GM11168 (cell line): Measurements from ENCODE around the gene COG5.
"Not testable (repeated sequence)": the region's sequence is repeated elsewhere in the genome, so short reads cannot be mapped to it uniquely, and the experiment has no call there.

ENCODE experiments used
- in situ Hi-C: fragments of 300-500 bp; cut with MboI; formaldehyde crosslinking; loops from one replicate; pipeline ENCODE4 v1.12.0; 2022; ENCODE audit warnings: low sequenced_read_pairs; ENCODE audit not compliant: unreplicated experiment

Gene COG5

GRCh38 chr7:107580716-107581383 lies 17.1 kb upstream of the COG5 start:
- in situ Hi-C loops = no loop called here

DNA sequence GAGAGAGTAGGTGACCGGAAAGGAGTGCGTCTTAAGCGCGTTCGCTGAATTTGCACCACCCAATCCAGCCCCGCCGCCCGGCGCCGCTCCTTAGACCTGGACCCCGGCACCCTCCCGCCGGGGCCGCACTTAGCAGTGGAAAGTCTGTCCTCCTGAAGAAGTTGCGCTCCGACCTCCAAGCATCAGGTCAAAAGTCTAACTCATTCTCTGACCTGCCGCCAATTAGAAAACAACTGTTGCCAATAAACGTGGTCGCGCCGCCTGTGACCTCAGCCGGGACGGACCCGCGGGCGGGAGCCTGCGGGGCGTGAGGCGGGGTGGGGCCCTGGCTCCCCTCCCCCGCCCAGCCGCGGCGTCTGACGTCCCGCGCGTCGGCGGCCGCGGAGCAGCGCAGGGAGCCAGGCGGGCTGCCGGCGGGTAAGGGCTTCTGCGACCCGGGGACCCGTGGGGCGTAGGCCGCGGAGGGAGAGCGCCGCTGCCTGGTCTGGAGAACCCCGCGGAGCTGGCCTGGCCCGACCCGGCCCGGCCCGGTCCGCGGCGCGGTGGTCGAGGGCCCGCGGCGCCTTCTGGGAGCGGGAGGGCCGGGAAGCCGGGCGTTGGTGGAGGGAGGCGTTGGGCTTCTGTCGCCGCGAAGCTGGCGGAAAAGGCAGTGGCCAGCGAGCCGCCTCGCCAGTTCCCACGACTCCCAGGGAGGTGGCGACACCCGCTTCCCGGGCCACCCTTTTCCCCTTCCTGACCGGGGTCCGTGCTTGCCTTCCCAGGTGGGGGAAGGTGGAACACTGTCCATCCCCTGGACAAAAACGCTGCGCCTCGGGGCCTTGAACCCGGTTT lies 16.4 kb upstream of the COG5 start, which contains the start of gene BCAP29:
BCAP29 (plus strand) TSS at position 362 of the 831 bp plus-strand sequence. CDS start 527 bp downstream, outside the sequence.
- in situ Hi-C loops = no loop called here

- in situ Hi-C loops = no loop called here
Measured at GRCh38 chr7:107579554-107579884, 15.8 kb upstream of the COG5 start.

GRCh38 chr7:107573537-107573936 lies 9.8 kb upstream of the COG5 start:
- in situ Hi-C loops = no loop called here

- in situ Hi-C loops = no loop called here
Measured at GRCh38 chr7:107570298-107570697, 6.6 kb upstream of the COG5 start.

GRCh38 chr7:107564553-107565298 lies 1.0 kb upstream of the COG5 start:
- in situ Hi-C loops = loop anchor here (5.0 kb wide), 1 partner anchor 163 kb away; no protein-coding TSS in a partner anchor

DNA sequence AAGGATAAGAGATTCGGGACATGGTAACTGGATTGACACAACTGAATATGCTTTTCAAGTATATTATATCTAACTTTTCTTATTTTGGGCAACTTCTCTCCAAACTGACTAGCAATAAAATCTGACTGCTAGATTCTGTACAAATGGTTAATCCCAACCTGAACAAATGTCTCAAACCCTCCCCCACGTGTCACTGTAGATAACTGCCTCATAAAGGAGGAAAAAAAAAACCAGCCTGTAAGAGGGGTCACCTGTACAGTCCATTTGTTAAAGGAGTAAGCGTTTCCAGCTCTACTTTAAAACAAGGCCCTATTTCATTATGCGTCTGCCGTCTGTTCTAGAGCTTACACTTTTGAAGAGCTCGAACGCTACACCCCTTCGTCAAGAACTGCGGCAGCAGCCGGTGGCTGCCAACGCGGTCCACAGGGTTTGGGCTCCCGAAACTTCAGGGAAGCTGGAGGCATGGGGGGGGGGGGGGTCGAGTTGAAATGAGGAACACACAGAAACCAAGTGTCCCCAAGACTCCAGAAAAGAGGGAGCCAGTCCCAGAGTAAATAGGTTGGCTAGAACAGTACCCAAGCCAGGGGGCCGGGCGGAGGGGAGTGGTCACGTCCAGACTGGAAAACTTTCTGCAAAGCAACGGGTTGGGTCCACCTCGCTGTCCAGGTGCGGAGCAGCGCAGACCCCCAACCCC lies 492 bp downstream of the COG5 start:
- in situ Hi-C loops = no loop called here

DNA sequence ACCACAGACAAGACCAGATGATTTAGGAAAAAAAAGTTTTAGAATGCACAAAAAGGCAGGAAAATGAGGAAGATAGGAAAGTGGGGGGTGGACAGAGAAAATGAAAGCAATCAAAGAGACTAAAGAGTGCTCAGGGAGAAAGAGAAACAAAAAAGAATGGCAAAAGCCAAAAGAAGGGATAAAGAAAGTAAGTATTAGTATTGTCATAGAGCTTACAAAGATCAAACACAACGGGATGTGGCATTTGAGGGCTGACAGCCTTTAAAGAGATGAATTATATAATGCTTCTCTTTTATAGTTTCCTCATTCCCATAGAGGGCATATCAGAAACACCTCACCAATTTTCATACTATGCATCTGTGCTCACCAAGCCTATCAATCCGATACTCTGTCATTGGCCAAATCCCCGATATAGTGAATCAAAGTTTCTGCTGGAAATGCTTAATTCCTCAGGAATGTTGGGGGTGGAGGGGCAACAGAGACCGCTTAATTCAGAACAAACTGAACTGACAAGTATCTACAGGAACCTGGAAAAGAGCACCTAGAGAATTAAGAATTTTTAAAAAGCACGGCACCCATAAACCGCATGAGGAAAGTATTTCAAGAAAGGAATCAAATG lies 2.7 kb downstream of the COG5 start:
- in situ Hi-C loops = no loop called here

GRCh38 chr7:107559864-107560263 lies 3.9 kb downstream of the COG5 start:
- in situ Hi-C loops = no loop called here

GRCh38 chr7:107555893-107556292 lies 7.8 kb downstream of the COG5 start:
- in situ Hi-C loops = no loop called here

DNA sequence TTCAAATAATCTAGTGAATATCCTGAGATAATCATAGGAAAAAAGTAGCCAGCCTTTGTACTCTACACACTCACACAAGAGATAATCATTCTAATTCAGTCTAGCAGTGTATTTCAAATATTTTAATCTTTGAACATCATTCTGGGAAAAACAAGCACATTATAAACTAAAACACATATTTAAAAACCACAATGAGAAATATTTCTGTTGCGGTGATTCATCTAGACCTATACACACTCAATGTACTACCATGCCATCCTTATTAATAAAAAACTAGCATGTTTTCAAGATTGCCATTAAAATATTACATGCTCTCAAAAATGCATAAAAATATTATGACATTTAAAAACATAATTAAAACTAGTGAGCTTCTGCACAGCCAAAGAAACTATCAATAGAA lies 11.8 kb downstream of the COG5 start:
- in situ Hi-C loops = no loop called here

DNA sequence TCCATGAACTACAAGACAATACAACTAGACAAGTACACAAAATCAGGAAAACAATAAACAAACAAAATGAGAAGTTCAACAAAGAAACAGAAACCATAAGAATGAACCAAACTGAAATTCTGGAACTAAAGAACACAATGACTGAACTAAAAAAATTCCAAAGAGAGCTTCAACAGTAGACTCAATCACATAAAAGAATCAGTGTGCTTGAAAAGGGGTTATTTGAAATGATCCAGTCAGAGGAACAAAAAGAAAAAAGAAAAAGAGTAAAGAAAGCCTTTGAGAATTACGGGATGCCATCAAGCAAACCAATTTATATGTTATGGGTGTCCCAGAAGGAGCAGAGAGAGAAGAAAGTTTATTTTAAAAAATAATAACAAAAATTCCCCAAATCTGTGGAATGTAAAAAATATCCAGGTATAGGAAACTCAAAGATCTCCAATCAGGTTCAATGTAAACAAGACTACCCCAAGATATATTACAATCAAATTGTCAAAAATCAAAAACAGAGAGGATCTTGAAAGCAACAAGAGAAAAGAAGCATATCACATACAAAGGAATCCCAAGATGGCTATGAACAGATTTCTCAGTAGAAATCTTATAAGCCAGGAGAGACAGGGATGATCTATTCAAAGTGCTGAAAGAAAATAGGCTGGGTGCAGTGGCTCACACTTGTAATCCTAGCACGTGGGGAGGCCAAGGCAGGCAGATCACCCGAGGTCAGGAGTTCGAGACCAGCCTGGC lies 18.7 kb downstream of the COG5 start:
- in situ Hi-C loops = no loop called here

DNA sequence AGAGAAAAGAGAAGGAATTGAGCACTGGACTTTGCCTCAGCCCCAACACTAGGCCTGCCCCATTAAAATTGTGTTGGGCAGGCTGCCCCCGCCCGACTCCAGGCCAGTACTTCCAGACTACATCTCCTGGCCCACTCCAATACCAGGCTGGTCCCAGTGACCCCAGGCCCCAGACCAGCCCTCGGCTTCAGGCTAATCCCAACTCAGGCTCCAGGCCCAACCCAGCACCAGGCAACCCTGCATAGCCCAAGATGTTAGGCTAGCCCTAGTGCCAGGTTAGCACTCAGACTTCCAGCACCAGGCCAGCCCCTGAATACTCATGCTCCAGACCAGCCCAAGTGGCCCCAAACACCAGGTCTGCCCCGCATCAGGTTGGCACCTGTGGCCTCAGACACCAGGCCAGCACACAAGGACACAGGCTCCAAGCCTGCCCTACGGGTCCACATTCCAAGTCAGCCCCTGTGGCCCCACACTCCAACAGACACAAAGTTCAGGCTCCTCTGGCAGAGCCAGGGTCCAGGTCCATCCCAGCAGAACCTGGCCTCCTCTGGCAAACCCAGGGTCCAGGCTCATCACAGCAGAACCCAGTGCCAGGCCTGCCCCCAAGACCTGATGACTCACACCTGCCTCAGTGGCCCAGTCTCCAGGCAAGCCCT lies 20.3 kb downstream of the COG5 start:
- in situ Hi-C loops = no loop called here

DNA sequence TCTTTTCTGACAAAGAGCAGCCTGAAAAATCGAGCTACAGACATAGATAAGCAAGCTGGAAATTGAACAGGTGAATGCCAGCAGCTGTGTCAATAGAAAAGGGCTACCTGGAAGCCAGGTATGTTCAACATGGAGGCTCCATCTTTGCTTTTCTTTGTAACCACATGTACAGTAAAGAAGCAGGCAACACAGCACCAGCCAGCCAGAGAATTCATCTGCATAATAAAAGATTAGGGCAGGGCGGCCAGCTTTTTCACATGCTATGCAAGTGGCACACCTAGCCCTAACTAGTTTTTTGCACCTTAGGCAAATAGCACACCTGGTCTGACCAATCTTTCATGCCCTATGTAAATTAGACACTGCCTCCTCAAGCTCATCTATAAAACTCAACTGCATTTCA lies 25.7 kb downstream of the COG5 start:
- in situ Hi-C loops = no loop called here

- in situ Hi-C loops = not testable (repeated sequence)
Measured at GRCh38 chr7:107537228-107537627, 26.5 kb downstream of the COG5 start.

DNA sequence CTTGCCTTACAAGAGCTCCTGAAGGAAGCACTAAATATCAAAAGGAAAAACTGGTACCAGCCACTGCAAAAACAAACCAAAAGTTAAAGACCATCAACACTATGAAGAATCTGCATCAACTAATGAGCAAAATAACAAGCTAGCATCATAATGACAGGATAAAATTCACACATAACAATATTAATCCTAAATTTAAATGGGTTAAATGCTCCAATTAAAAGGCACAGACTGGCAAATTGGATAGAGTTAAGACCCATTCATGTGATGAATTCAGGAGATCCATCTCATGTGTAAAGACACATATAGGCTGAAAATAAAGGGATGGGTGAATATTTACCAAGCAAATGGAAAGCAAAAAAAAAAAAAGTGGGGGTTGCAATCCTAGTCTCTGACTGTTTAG lies 29.6 kb downstream of the COG5 start:
- in situ Hi-C loops = no loop called here

GRCh38 chr7:107530751-107531150 lies 33.0 kb downstream of the COG5 start:
- in situ Hi-C loops = no loop called here

DNA sequence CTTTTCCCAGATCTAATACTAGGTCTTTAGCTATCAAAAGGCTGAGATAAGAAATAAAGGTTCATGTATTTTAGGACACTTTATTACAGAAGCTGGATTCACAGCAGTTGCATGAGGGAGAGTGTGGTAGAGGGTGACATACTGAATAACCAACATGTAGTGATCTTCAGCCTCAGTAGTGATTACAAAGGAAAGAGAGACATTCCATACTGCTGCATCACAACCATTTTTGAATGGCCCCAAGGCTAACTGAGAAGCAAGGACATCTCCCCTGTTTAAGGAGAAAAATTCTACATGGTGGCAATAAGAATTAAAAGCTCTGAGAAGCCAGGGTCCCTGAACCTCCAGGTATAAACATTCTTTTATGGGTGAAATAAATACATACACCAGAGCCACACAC lies 35.3 kb downstream of the COG5 start:
- in situ Hi-C loops = no loop called here

DNA sequence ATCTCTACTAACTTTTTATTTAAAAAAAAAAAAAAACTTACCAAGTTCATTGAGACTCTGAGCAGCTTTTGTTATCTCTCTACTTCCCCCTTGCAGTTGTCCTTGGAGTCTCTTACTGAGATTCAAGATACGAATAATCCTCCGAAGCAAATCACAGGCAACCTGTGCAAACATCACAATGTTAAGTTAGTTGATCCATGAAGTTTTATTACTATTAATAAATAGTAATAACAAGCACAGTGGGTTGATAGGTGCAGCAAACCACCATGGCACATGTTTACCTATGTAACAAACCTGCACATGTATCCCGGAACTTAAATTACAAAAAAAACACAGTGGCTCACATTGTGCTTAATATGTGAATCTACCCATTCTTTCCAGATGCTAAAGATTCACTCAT lies 36.5 kb downstream of the COG5 start:
- in situ Hi-C loops = no loop called here
